CD4-positive, alpha-beta T cell (primary cell): ENCODE measurements around the gene SMYD3. TPM values are rescaled to one million over a fixed set of nuclear protein-coding genes. Genes with fewer than 3 reads are reported as not detected.

ENCODE experiments used
- ATAC-seq: fragments of 200-7000 bp; cut with Tn5 transposase; one replicate; pipeline ENCODE4 v1.10.0; 2022; ENCODE audit warnings: mild to moderate bottlenecking; ENCODE audit not compliant: poor library complexity
- CTCF ChIA-PET: fragments of 350-600 bp; sonication (Branson Sonifier 250); formaldehyde crosslinking; loops from one replicate; lab custom pipeline; 2021; ENCODE audit warnings: antibody characterized with exemption, inconsistent platforms; lab: Charles Lee
- POLR2A ChIA-PET: fragments of 350-600 bp; sonication (Branson Sonifier 250); formaldehyde crosslinking; loops from one replicate; lab custom pipeline; 2021; ENCODE audit warnings: antibody characterized with exemption, inconsistent platforms; lab: Charles Lee
- DNase-seq, 14 experiments: peaks; one replicate each; pipeline ENCODE4 v3.0.0-alpha.2; 2013 to 2020; ENCODE audit warnings: mixed read lengths in 2 of 14
- H3K27ac ChIP-seq, 2 donors: one replicate each; pipeline versions ENCODE4 v1.5.1 to v1.7.0; 2013; ENCODE audit warnings: low read length in 2 of 2, low read depth in 1 of 2, mild to moderate bottlenecking in 1 of 2
- H3K27me3 ChIP-seq, 2 experiments: 1 replicate in 1 of 2; 2 replicates in 1 of 2; pipeline versions ENCODE4 v1.6.1 to v1.7.0; 2013; ENCODE audit warnings: low read length in 2 of 2, control low read depth in 1 of 2, mild to moderate bottlenecking in 1 of 2, moderate library complexity in 1 of 2; ENCODE audit not compliant: insufficient read depth in 2 of 2, control insufficient read depth in 1 of 2
- H3K36me3 ChIP-seq: one replicate; pipeline ENCODE4 v1.6.1; 2013; ENCODE audit warnings: low read length, control low read depth; ENCODE audit not compliant: insufficient read depth
- H3K4me1 ChIP-seq: one replicate; pipeline ENCODE4 v1.6.1; 2013; ENCODE audit warnings: low read length, control low read depth; ENCODE audit not compliant: insufficient read depth
- H3K4me3 ChIP-seq: one replicate; pipeline ENCODE4 v1.5.1; 2013; ENCODE audit warnings: mild to moderate bottlenecking, low read length, moderate library complexity
- H3K9me3 ChIP-seq, 2 experiments: 1 replicate in 1 of 2; 2 replicates in 1 of 2; pipeline versions ENCODE4 v1.6.1 to v1.7.0; 2013; ENCODE audit warnings: low read length in 2 of 2, mild to moderate bottlenecking in 2 of 2, control low read depth in 1 of 2, moderate library complexity in 1 of 2; ENCODE audit not compliant: control insufficient read depth in 1 of 2, insufficient read depth in 1 of 2
- H3K27ac Mint-ChIP-seq: one replicate; pipeline ENCODE4 v1.8.0; 2020; ENCODE audit warnings: mixed read lengths
- H3K27me3 Mint-ChIP-seq: one replicate; pipeline ENCODE4 v1.8.0; 2021; ENCODE audit warnings: mixed read lengths
- H3K36me3 Mint-ChIP-seq: one replicate; pipeline ENCODE4 v1.8.0; 2021; ENCODE audit warnings: low read depth, mixed read lengths
- H3K4me1 Mint-ChIP-seq: one replicate; pipeline ENCODE4 v1.8.0; 2021; ENCODE audit warnings: low read depth, mixed read lengths
- H3K4me3 Mint-ChIP-seq: one replicate; pipeline ENCODE4 v1.8.0; 2020; ENCODE audit warnings: mild to moderate bottlenecking, mixed read lengths
- H3K9me3 Mint-ChIP-seq: one replicate; pipeline ENCODE4 v1.8.0; 2020; ENCODE audit warnings: mixed read lengths
- CTCF ChIP-seq: fragments of 200-600 bp; IDR thresholded peaks from one replicate; pipeline ENCODE4 v1.8.0; 2022; ENCODE audit warnings: antibody characterized with exemption, mild to moderate bottlenecking
- intact Hi-C, 2 experiments: fragments of 100-400 bp; cut with DNase I in 1 of 2; cut with micrococcal nuclease in 1 of 2; formaldehyde crosslinking; loops; one replicate each; pipeline versions ENCODE4 v1.15.1 to v1.9.0; 2023 to 2025; cut with DNase I, micrococcal nuclease
- total RNA-seq, 174 experiments: library from RNA in 2 of 174; stranded (reverse) in 2 of 174; gene quantifications; one replicate each; pipeline ENCODE4 v1.2.3 and lab custom pipeline; 2021 to 2026

Gene SMYD3
- total RNA-seq, 2 experiments from 2014 or later: 18.8 to 19.6 TPM

GRCh38 chr1:245814651-245815050, 692.4 kb downstream of the SMYD3 start:
- Histone ChIP-seq H3K4me3 (no peak overlapping the region), H3K4me1 (no peaks in the 10 kb centered on the region), H3K9me3 (no peaks in the 10 kb centered on the region), H3K27me3 (no peaks in the 10 kb centered on the region), H3K27ac (no peak overlapping the region), H3K36me3 (no peaks in the 10 kb centered on the region)
- H3K9me3 Mint-ChIP-seq: no peaks in the 10 kb centered on the region
- H3K27ac Mint-ChIP-seq: no peak overlapping the region
- ChIA-PET POLR2A (no interaction called here), CTCF (no interaction called here)
- intact Hi-C loops: no loop called here
- no peaks in the 10 kb centered on the region for H3K36me3 Mint-ChIP-seq
- DNase-seq (no peak), ATAC-seq (no peak)
- H3K27me3 Mint-ChIP-seq: no peaks in the 10 kb centered on the region
- H3K4me3 Mint-ChIP-seq: no peak overlapping the region
- no peak for TF ChIP-seq CTCF
- no peaks in the 10 kb centered on the region for H3K4me1 Mint-ChIP-seq

GRCh38 chr1:245812278-245812677, 694.8 kb downstream of the SMYD3 start:
- no peaks in the 10 kb centered on the region for H3K4me1 ChIP-seq

GRCh38 chr1:245810789-245811337, 696.2 kb downstream of the SMYD3 start:
- no peak for ATAC-seq
- POLR2A ChIA-PET: no interaction called here
- H3K4me3 Mint-ChIP-seq: no peak overlapping the region
- H3K4me1 Mint-ChIP-seq: no peaks in the 10 kb centered on the region
- Histone ChIP-seq H3K27me3 (no peaks in the 10 kb centered on the region), H3K27ac (no peak overlapping the region), H3K9me3 (no peaks in the 10 kb centered on the region), H3K4me1 (no peaks in the 10 kb centered on the region), H3K36me3 (no peaks in the 10 kb centered on the region), H3K4me3 (no peak overlapping the region)
- H3K36me3 Mint-ChIP-seq: no peaks in the 10 kb centered on the region
- no peaks in the 10 kb centered on the region for H3K9me3 Mint-ChIP-seq
- intact Hi-C loops: no loop called here
- H3K27me3 Mint-ChIP-seq: no peaks in the 10 kb centered on the region
- H3K27ac Mint-ChIP-seq: no peak overlapping the region
- CTCF ChIA-PET: no interaction called here
- TF ChIP-seq CTCF: no peak
- no peak for DNase-seq

More at GRCh38 chr1:245812278-245812677, 694.8 kb downstream of the SMYD3 start:
- Histone ChIP-seq H3K27ac (no peak overlapping the region), H3K9me3 (no peaks in the 10 kb centered on the region), H3K27me3 (no peaks in the 10 kb centered on the region), H3K4me3 (no peak overlapping the region), H3K36me3 (no peaks in the 10 kb centered on the region)
- Mint-ChIP-seq H3K27ac (no peak overlapping the region), H3K36me3 (no peaks in the 10 kb centered on the region), H3K4me3 (no peak overlapping the region), H3K4me1 (no peaks in the 10 kb centered on the region), H3K9me3 (no peaks in the 10 kb centered on the region), H3K27me3 (no peaks in the 10 kb centered on the region)
- ATAC-seq (no peak), DNase-seq (no peak)
- intact Hi-C loops: no loop called here
- POLR2A ChIA-PET: no interaction called here
- TF ChIP-seq CTCF: no peak
- CTCF ChIA-PET: no interaction called here
